ENCODE results near the gene HLA-C.

- TF ChIP-seq CTCF (IDR thresholded peaks at IDR 0.05) (no peak), POLR2AphosphoS5 (IDR thresholded peaks at IDR 0.05) (no peak)
Observed at GRCh38 chr6:31304683-31305082, 32.8 kb upstream of the HLA-C start.

Data from breast epithelium (tissue), 3 donors.